Stomach (tissue), 9 donors: ENCODE results near the gene PSD4. TPM values are rescaled to one million over a fixed set of nuclear protein-coding genes. Genes with fewer than 3 reads are reported as not detected.

Experiments used
- DNase-seq, 2 donors: peaks; one replicate each; pipeline versions ENCODE4 v3.0.0 to v3.0.0-alpha.2; 2013 to 2019
- H3K27ac ChIP-seq, 5 donors: fragments of 200-600 bp in 4 of 5; sonication (generic) in 4 of 5; one replicate each; pipeline ENCODE4 v1.5.1; 2013 to 2019; ENCODE audit warnings: mild to moderate bottlenecking in 1 of 5, moderate library complexity in 1 of 5
- H3K27me3 ChIP-seq, 3 donors: fragments of 200-600 bp; sonication (generic); one replicate each; pipeline ENCODE4 v1.5.1; 2017 to 2019; ENCODE audit warnings: mixed run types in 1 of 3
- H3K36me3 ChIP-seq, 4 donors: fragments of 200-600 bp; sonication (generic); 1 replicate in 3 of 4; 2 replicates in 1 of 4; pipeline ENCODE4 v1.5.1; 2016 to 2019
- H3K4me1 ChIP-seq, 4 donors: fragments of 200-600 bp; sonication (generic); one replicate each; pipeline ENCODE4 v1.5.1; 2016 to 2019
- H3K4me3 ChIP-seq, 4 donors: fragments of 200-600 bp; sonication (generic) in 3 of 4; one replicate each; pipeline ENCODE4 v1.5.1; 2016 to 2019; ENCODE audit warnings: mild to moderate bottlenecking in 1 of 4
- H3K9me3 ChIP-seq, 4 donors: fragments of 200-600 bp; sonication (generic); one replicate each; pipeline ENCODE4 v1.5.1; 2016 to 2019
- CTCF ChIP-seq, 7 experiments: fragments of 450-650 bp in 4 of 7; fragments of 200-600 bp in 3 of 7; sonication (generic) in 3 of 7; IDR thresholded peaks; one replicate each; pipeline ENCODE4 v1.5.1; 2016 to 2019; ENCODE audit warnings: antibody characterized with exemption in 7 of 7, control low read depth in 2 of 7, mild to moderate bottlenecking in 1 of 7
- EP300 ChIP-seq: sonication (generic); formaldehyde crosslinking; IDR thresholded peaks from one replicate; pipeline ENCODE4 v1.6.1; 2017; ENCODE audit warnings: antibody characterized with exemption
- POLR2A ChIP-seq, 4 donors: fragments of 450-650 bp; IDR thresholded peaks; one replicate each; pipeline ENCODE4 v1.6.1; 2016; ENCODE audit warnings: antibody characterized with exemption in 4 of 4, control low read depth in 2 of 4, mild to moderate bottlenecking in 1 of 4, moderate library complexity in 1 of 4
- POLR2AphosphoS5 ChIP-seq, 3 donors: sonication (generic); formaldehyde crosslinking; IDR thresholded peaks; one replicate each; pipeline ENCODE4 v1.6.1; 2016; ENCODE audit warnings: antibody characterized with exemption in 3 of 3
- WGBS, 5 donors: extraction: QIAGEN DNeasy Blood & Tissue Kit in 3 of 5; methylation state at CpG; one replicate each; pipeline versions ENCODE4 v1.1.5 to v1.1.7; 2013 to 2018; 5-methylcytosine and 5-hydroxymethylcytosine counted together
- intact Hi-C: fragments of 100-400 bp; cut with DNase I; formaldehyde crosslinking; loops from one replicate; pipeline ENCODE4 v1.15.1; 2023; ENCODE audit warnings: low total_unique reads
- polyA plus RNA-seq, 3 donors: library from polyadenylated mRNA; stranded (reverse); fragments of 200-250 nt; gene quantifications; one replicate each; pipeline ENCODE4 v1.2.3, GENCODE V29; 2013
- total RNA-seq, 5 donors: library from RNA; depleted of rRNA; stranded (reverse); fragments of >200 nt; gene quantifications; one replicate each; pipeline versions ENCODE4 v1.1.0 to v1.2.3, GENCODE V29; 2014 to 2016
- donor health status: healthy with polysubstance abuse.
- donor health status: Bipolar disorder and iron deficiency.
- donor health status: healthy.

The PSD4 gene
- total and polyA plus RNA-seq, 8 donors, result 19.9 to 146 (median 36.4) TPM

DNA sequence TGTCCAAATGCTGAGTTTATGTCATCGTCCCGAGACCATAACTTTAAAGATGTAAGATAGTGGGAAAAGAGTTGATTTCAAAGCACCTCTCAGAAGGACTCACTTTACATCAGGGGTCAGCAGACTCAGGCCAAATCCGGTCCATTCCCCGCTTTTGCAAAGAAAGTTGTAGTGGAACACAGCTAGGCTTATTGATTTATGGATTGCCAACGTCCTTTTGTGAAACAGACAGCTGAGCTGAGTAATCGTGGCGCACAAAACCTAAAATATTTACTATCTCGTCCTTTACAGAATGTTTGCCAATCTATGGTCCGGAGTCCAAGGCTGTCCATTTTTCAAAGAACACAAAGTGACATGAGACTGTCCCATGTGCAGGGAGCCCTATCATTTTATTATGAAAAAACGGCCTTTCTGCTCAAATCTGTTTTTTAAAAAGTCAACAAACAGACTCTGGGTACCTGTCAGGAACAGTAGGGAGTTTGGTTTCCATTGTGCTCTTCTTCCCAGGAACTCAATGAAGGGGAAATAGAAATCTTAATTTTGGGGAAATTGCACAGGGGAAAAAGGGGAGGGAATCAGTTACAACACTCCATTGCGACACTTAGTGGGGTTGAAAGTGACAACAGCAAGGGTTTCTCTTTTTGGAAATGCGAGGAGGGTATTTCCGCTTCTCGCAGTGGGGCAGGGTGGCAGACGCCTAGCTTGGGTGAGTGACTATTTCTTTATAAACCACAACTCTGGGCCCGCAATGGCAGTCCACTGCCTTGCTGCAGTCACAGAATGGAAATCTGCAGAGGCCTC lies 46.7 kb upstream of the PSD4 start, which contains the start of gene IL1RN:
TSS of gene IL1RN (plus strand) at position 754 of the 801 bp plus-strand sequence. CDS start at position 781, 27 bp downstream.
- WGBS, 5 donors, result 77 to 88% (median 82%) methylated on average over 16 of the region's 16 CpGs
- Histone ChIP-seq H3K27ac (peak within 1 kb of the TSS in 2 of 5 donors; percentile 37 to 53), H3K4me1 (peaks cover 0 to 30% (median 8%) of the 10 kb centered on the region in 4 donors), H3K9me3 (no peaks in the 10 kb centered on the region), H3K27me3 (no peaks in the 10 kb centered on the region), H3K36me3 (peaks cover 0 to 27% (median 2%) of the 10 kb centered on the region in 4 donors), H3K4me3 (peak within 1 kb of the TSS in 2 of 4 donors; percentile 15 to 34)
- TF ChIP-seq CTCF (IDR thresholded peaks at IDR 0.05) (no peak), EP300 (no peak), POLR2AphosphoS5 (IDR thresholded peaks at IDR 0.05) (no peak), POLR2A (IDR thresholded peaks at IDR 0.05) (no peak)
- intact Hi-C loops, result no loop called here
- DNase-seq, result no peak

DNA sequence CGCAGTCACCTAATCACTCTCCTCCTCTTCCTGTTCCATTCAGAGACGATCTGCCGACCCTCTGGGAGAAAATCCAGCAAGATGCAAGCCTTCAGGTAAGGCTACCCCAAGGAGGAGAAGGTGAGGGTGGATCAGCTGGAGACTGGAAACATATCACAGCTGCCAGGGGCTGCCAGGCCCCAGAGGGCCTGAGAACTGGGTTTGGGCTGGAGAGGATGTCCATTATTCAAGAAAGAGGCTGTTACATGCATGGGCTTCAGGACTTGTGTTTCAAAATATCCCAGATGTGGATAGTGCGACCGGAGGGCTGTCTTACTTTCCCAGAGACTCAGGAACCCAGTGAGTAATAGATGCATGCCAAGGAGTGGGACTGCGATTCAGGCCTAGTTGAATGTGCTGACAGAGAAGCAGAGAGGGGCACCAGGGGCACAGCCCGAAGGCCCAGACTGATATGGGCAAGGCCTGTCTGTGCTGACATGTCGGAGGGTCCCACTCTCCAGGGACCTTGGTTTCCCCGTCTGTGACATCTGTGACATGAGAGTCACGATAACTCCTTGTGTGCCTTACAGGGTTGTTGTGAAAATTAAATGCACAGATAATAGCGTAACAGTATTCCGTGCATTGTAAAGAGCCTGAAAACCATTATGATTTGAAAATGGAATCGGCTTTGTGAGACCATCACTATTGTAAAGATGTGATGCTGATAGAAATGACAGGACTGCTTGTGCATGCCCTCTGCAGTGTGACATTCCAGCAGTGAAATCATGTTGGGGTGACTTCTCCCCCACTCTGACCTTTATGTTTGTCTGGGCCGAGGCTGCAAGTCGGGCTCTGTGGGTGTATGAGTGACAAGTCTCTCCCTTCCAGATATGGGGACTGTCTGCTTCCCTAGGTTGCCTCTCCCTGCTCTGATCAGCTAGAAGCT lies 45.9 kb upstream of the PSD4 start:
- Histone ChIP-seq H3K27me3 (no peaks in the 10 kb centered on the region), H3K4me3 (peak overlapping the region in 2 of 4 donors; percentile 15 to 34), H3K4me1 (peaks cover 0 to 30% (median 8%) of the 10 kb centered on the region in 4 donors), H3K36me3 (peaks cover 0 to 35% (median 4%) of the 10 kb centered on the region in 4 donors), H3K9me3 (no peaks in the 10 kb centered on the region), H3K27ac (peak overlapping the region in 2 of 5 donors; percentile 37 to 53)
- DNase-seq, result no peak
- intact Hi-C loops, result no loop called here
- 75 to 85% (median 82%) methylated on average over 15 of the region's 15 CpGs for WGBS, 5 donors
- TF ChIP-seq CTCF (IDR thresholded peaks at IDR 0.05), result no peak
- no peak for TF ChIP-seq POLR2A (IDR thresholded peaks at IDR 0.05)
- no peak for TF ChIP-seq POLR2AphosphoS5 (IDR thresholded peaks at IDR 0.05)
- no peak for TF ChIP-seq EP300

GRCh38 chr2:113129519-113130078 lies 44.2 kb upstream of the PSD4 start:
- Histone ChIP-seq H3K9me3 (no peaks in the 10 kb centered on the region), H3K27ac (no peak overlapping the region), H3K4me3 (peak overlapping the region in 1 of 4 donors; percentile 15), H3K36me3 (peaks cover 0 to 42% (median 5%) of the 10 kb centered on the region in 4 donors), H3K27me3 (no peaks in the 10 kb centered on the region), H3K4me1 (peaks cover 0 to 14% (median 5%) of the 10 kb centered on the region in 4 donors)
- WGBS, 5 donors, result 66 to 100% (median 93%) methylated on average over 2 of the region's 2 CpGs
- intact Hi-C loops, result loop anchor here (10.0 kb wide), 1 partner anchor 245 kb away; no protein-coding TSS in a partner anchor
- TF ChIP-seq CTCF (IDR thresholded peaks at IDR 0.05), result no peak
- no peak for TF ChIP-seq POLR2AphosphoS5 (IDR thresholded peaks at IDR 0.05)
- TF ChIP-seq POLR2A (IDR thresholded peaks at IDR 0.05), result no peak
- no peak for TF ChIP-seq EP300
- DNase-seq, result no peak
